HG03460 (cell line): ENCODE data around the gene SH3TC1.

Experiments
- ATAC-seq: cut with Tn5 transposase; IDR thresholded peaks from one replicate; pipeline ENCODE4 v1.9.1; 2021; ENCODE audit not compliant: unreplicated experiment

The SH3TC1 gene

GRCh38 chr4:8286719-8287342 is 87.7 kb downstream of the SH3TC1 start:
- ATAC-seq = no peak

- no peak for ATAC-seq
Measured at GRCh38 chr4:8287343-8288280, 88.5 kb downstream of the SH3TC1 start.

GRCh38 chr4:8289151-8289750 is 90.2 kb downstream of the SH3TC1 start:
- no peak for ATAC-seq

GRCh38 chr4:8289956-8290700 is 91.0 kb downstream of the SH3TC1 start:
- ATAC-seq = no peak

GRCh38 chr4:8290701-8290970 is 91.5 kb downstream of the SH3TC1 start:
- ATAC-seq = no peak
